Colonic mucosa (tissue), 4 donors: ENCODE data around the gene IP6K2. TPM values are rescaled to one million over a fixed set of nuclear protein-coding genes. Genes with fewer than 3 reads are reported as not detected.

ENCODE experiments used
- DNase-seq: peaks from one replicate; pipeline ENCODE4 v3.0.0-alpha.2; 2020
- H3K27ac ChIP-seq: fragments of 200-600 bp; one replicate; pipeline ENCODE4 v1.8.0; 2021
- H3K27me3 ChIP-seq: fragments of 200-600 bp; one replicate; pipeline ENCODE4 v1.8.0; 2021
- H3K36me3 ChIP-seq: fragments of 200-600 bp; one replicate; pipeline ENCODE4 v1.8.0; 2021
- H3K4me1 ChIP-seq: fragments of 200-600 bp; one replicate; pipeline ENCODE4 v1.8.0; 2021; ENCODE audit warnings: mild to moderate bottlenecking
- H3K4me3 ChIP-seq: fragments of 200-600 bp; one replicate; pipeline ENCODE4 v1.8.0; 2021
- H3K9ac ChIP-seq, 2 donors: one replicate each; pipeline ENCODE4 v1.7.0; 2013; ENCODE audit warnings: control low read depth in 2 of 2, low read depth in 2 of 2, low read length in 2 of 2
- H3K9me3 ChIP-seq: fragments of 200-600 bp; one replicate; pipeline ENCODE4 v1.8.0; 2021
- CTCF ChIP-seq: fragments of 200-600 bp; IDR thresholded peaks from one replicate; pipeline ENCODE4 v1.8.0; 2022; ENCODE audit warnings: antibody characterized with exemption, mild to moderate bottlenecking
- intact Hi-C: fragments of 100-400 bp; cut with DNase I; formaldehyde crosslinking; loops from one replicate; pipeline ENCODE4 v1.14.1; 2022
- total RNA-seq, 2 donors: library from RNA; stranded (reverse); fragmentation: NEBNext Ultra II Directional in 1 of 2; extraction: Animal tissue kit (Norgen Biotek cat#: 25700) in 1 of 2; gene quantifications; one replicate each; pipeline ENCODE4 v1.2.1, GENCODE V29; 2021
- donor health status: healthy.
- donor health status: DM: no; HTN: no; CAD: no.
- donor health status: DM: no; HTN: no; CAD: no.

Gene IP6K2
- total RNA-seq, 2 donors from 2014 or later: 101 to 134 TPM

- intact Hi-C loops: no loop called here
- no peak for TF ChIP-seq CTCF
Measured at GRCh38 chr3:48652923-48653715, 63.9 kb downstream of the IP6K2 start.

DNA sequence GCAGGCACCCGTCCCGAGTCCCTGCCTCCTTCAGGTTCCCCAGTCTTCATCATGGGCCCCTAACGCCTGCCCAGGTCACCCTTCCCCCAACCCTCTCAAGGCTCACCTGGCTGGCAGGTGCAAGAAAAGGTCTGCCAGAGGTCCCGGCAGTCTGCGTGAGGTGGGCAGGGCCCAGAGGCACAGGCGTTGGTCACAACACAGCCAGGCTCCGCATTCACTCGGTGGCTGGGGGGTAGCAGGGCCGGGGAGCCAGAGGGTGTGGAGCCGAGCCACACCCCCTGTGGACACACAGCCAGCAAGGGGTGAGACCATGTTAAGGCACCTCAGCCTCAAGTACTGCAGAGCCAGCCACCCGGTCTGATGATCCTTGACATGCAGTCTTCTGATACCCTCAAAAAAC lies 65.2 kb downstream of the IP6K2 start:
- no peaks in the 10 kb centered on the region for H3K27me3 ChIP-seq
- DNase-seq: no peak
- H3K36me3 ChIP-seq: no peaks in the 10 kb centered on the region
- no peak overlapping the region for H3K4me3 ChIP-seq
- H3K4me1 ChIP-seq: no peaks in the 10 kb centered on the region
- no peak overlapping the region for H3K9ac ChIP-seq
- intact Hi-C loops: no loop called here
- no peak overlapping the region for H3K27ac ChIP-seq
- H3K9me3 ChIP-seq: no peaks in the 10 kb centered on the region
- no peak for TF ChIP-seq CTCF

More at GRCh38 chr3:48652923-48653715, 63.9 kb downstream of the IP6K2 start:
- Histone ChIP-seq H3K36me3 (no peaks in the 10 kb centered on the region), H3K27ac (no peak overlapping the region), H3K27me3 (no peaks in the 10 kb centered on the region), H3K9ac (peak overlapping the region in 1 of 2 donors; percentile 24), H3K4me3 (no peak overlapping the region), H3K9me3 (no peaks in the 10 kb centered on the region), H3K4me1 (no peaks in the 10 kb centered on the region)
- no peak for DNase-seq

GRCh38 chr3:48650723-48651122 lies 66.3 kb downstream of the IP6K2 start:
- H3K27me3 ChIP-seq: no peaks in the 10 kb centered on the region
- no peaks in the 10 kb centered on the region for H3K36me3 ChIP-seq
- H3K9ac ChIP-seq: no peak overlapping the region
- no peaks in the 10 kb centered on the region for H3K4me1 ChIP-seq
- no peak overlapping the region for H3K27ac ChIP-seq
- peak; percentile 34 for DNase-seq
- intact Hi-C loops: no loop called here
- H3K9me3 ChIP-seq: no peaks in the 10 kb centered on the region
- TF ChIP-seq CTCF: no peak
- H3K4me3 ChIP-seq: no peak overlapping the region

DNA sequence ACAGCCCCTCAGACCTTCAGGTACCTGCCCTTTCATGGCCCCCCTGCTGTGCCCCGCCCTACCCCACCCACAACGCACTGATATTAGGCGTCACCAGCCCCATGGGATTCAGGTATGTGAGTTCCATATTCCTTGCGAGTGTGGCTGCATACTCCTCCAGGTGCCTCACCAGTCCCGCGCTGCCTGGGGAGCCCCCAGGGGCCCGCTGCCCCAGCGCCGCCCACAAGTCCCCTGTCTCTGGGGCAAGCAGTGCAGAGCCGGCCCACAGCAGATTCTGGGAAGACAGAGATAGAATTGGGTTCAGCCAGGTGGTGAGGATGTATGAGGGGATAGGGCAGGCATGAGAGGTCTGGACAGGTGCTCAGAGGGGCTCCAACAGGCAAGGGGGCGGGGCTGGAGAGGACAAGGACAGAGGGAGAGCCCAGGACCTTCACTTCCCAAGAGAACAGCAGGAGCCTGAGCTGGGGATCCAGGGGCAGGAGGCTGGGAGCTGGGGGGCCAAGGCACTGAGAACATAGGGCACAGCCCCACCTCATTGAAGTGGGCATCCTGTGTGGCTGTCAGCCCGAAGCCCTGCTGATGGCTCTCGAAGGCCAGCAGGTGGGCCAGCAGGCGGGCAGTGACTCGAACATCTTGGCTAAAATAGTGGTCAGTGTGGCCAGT lies 68.7 kb downstream of the IP6K2 start:
- Histone ChIP-seq H3K27ac (no peak overlapping the region), H3K4me1 (no peaks in the 10 kb centered on the region), H3K36me3 (no peaks in the 10 kb centered on the region), H3K9ac (no peak overlapping the region), H3K9me3 (no peaks in the 10 kb centered on the region), H3K4me3 (no peak overlapping the region), H3K27me3 (no peaks in the 10 kb centered on the region)
- no peak for TF ChIP-seq CTCF
- intact Hi-C loops: no loop called here
- no peak for DNase-seq

DNA sequence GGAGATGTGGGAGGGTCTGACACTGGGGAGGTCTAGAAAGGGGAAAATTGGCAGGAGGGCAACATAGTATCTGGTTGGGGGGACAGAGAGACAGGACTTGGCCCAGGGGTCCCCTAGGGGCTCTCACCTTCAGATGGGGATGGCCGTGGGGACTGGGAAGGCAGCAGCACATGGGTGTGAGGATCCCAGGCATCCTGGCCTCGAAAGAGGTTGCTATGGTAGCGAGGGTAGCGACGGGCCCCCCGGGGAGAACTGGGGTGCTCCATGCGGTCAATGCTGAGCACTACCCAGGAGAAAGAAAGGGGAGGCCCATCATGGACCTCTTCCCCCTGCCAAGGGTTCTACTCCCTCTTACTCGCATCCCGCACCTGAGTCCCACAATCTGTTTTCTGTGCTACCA lies 69.3 kb downstream of the IP6K2 start:
- H3K4me1 ChIP-seq: no peaks in the 10 kb centered on the region
- TF ChIP-seq CTCF: no peak
- no peak for DNase-seq
- H3K36me3 ChIP-seq: no peaks in the 10 kb centered on the region
- no peak overlapping the region for H3K9ac ChIP-seq
- intact Hi-C loops: no loop called here
- H3K4me3 ChIP-seq: no peak overlapping the region
- no peaks in the 10 kb centered on the region for H3K27me3 ChIP-seq
- no peaks in the 10 kb centered on the region for H3K9me3 ChIP-seq
- no peak overlapping the region for H3K27ac ChIP-seq
